Gastrocnemius medialis (tissue), 4 donors: Measurements from ENCODE around the gene PGF. TPM values are rescaled to one million over a fixed set of nuclear protein-coding genes. Genes with fewer than 3 reads are reported as not detected.
A peak's percentile ranks its signal among the peaks of the same experiment; 100 is the strongest.

Experiments
- ATAC-seq, 2 donors: fragments of 150-250 bp; one replicate each; pipeline ENCODE4 v1.9.1; 2016
- DNase-seq, 2 donors: peaks; one replicate each; pipeline ENCODE4 v3.0.0-alpha.2; 2019
- H3K27ac ChIP-seq, 4 donors: fragments of 200-600 bp; sonication (generic); 1 replicate in 1 of 4; 2 replicates in 3 of 4; pipeline ENCODE4 v1.5.1; 2016 to 2018; ENCODE audit warnings: mild to moderate bottlenecking in 2 of 4, moderate library complexity in 1 of 4
- H3K27me3 ChIP-seq, 3 donors: fragments of 200-600 bp; sonication (generic) in 2 of 3; 1 replicate in 1 of 3; 2 replicates in 2 of 3; pipeline versions ENCODE4 v1.5.1 to v1.6.0; 2016 to 2019; ENCODE audit warnings: mild to moderate bottlenecking in 1 of 3, moderate library complexity in 1 of 3
- H3K36me3 ChIP-seq, 2 donors: fragments of 200-600 bp; sonication (generic) in 1 of 2; one replicate each; pipeline ENCODE4 v1.5.1; 2017 to 2018
- H3K4me1 ChIP-seq, 2 donors: fragments of 200-600 bp; sonication (generic) in 1 of 2; one replicate each; pipeline ENCODE4 v1.5.1; 2016 to 2017; ENCODE audit warnings: mild to moderate bottlenecking in 2 of 2
- H3K4me3 ChIP-seq, 4 donors: fragments of 200-600 bp; sonication (generic) in 3 of 4; 1 replicate in 1 of 4; 2 replicates in 3 of 4; pipeline ENCODE4 v1.5.1; 2016 to 2019; ENCODE audit warnings: mild to moderate bottlenecking in 2 of 4
- H3K9me3 ChIP-seq, 3 donors: fragments of 200-600 bp; sonication (generic) in 2 of 3; 1 replicate in 1 of 3; 2 replicates in 2 of 3; pipeline ENCODE4 v1.5.1; 2016 to 2019
- CTCF ChIP-seq, 5 experiments: fragments of 450-650 bp in 3 of 5; fragments of 200-600 bp in 2 of 5; sonication (generic) in 2 of 5; IDR thresholded peaks in 4 of 5; conservative IDR thresholded peaks in 1 of 5; 1 replicate in 4 of 5; 2 replicates in 1 of 5; pipeline ENCODE4 v1.5.1; 2016 to 2019; ENCODE audit warnings: antibody characterized with exemption in 5 of 5, mild to moderate bottlenecking in 3 of 5, moderate library complexity in 3 of 5
- POLR2A ChIP-seq, 2 donors: fragments of 450-650 bp; IDR thresholded peaks; one replicate each; pipeline ENCODE4 v1.6.1; 2017; ENCODE audit warnings: antibody characterized with exemption in 2 of 2, mild to moderate bottlenecking in 2 of 2, moderate library complexity in 2 of 2
- in situ Hi-C, 4 donors: fragments of 200-750 bp; cut with MboI; loops; one replicate each; pipeline versions ENCODE4 v1.15.0 to v1.8.0; 2017; ENCODE audit warnings: low sequenced_read_pairs in 4 of 4
- intact Hi-C: fragments of 100-400 bp; cut with DNase I; formaldehyde crosslinking; loops from one replicate; pipeline ENCODE4 v1.15.1; 2023; ENCODE audit warnings: low total_unique reads
- total RNA-seq, 4 donors: library from RNA; depleted of rRNA; stranded (reverse); fragments of >200 nt; gene quantifications; one replicate each; pipeline versions ENCODE4 v1.1.0 to v1.2.3, GENCODE V29; 2016

The PGF gene
- total RNA-seq, 4 donors from 2014 or later: 2.2 to 7.8 (median 3.8) TPM

GRCh38 chr14:74973003-74973653 is 17.7 kb upstream of the PGF start:
- no peak for TF ChIP-seq POLR2A (IDR thresholded peaks at IDR 0.05)
- TF ChIP-seq CTCF (IDR thresholded peaks at IDR 0.05 in 4 of 5, conservative IDR thresholded peaks at IDR 0.05 in 1 of 5): no peak
- peak in 1 of 2 donors; percentile 60 for DNase-seq
- Histone ChIP-seq H3K4me1 (peaks cover 31 to 32% of the 10 kb centered on the region in 2 donors), H3K27me3 (no peaks in the 10 kb centered on the region), H3K36me3 (no peaks in the 10 kb centered on the region), H3K4me3 (no peak overlapping the region), H3K9me3 (no peaks in the 10 kb centered on the region), H3K27ac (peak overlapping the region; percentile 45 to 69 (median 63))
- ATAC-seq: peak in 1 of 2 donors; percentile 42
- intact Hi-C loops: no loop called here
- in situ Hi-C loops: no loop called here

GRCh38 chr14:74968811-74969210 is 13.4 kb upstream of the PGF start:
- no peak for DNase-seq
- H3K27ac ChIP-seq: no peak overlapping the region

GRCh38 chr14:74965486-74966153 is 10.2 kb upstream of the PGF start:
- intact Hi-C loops: no loop called here
- in situ Hi-C loops: no loop called here
- no peak for ATAC-seq
- TF ChIP-seq POLR2A (IDR thresholded peaks at IDR 0.05) (no peak), CTCF (IDR thresholded peaks at IDR 0.05 in 4 of 5, conservative IDR thresholded peaks at IDR 0.05 in 1 of 5) (no peak)
- Histone ChIP-seq H3K27me3 (no peaks in the 10 kb centered on the region), H3K4me1 (peaks cover 7 to 24% of the 10 kb centered on the region in 2 donors), H3K36me3 (no peaks in the 10 kb centered on the region), H3K27ac (peak overlapping the region in 3 of 4 donors; percentile 12 to 54 (median 45)), H3K4me3 (no peak overlapping the region), H3K9me3 (no peaks in the 10 kb centered on the region)
- no peak for DNase-seq

More at GRCh38 chr14:74968811-74969210, 13.4 kb upstream of the PGF start:
- no peak overlapping the region for H3K4me3 ChIP-seq
- no peaks in the 10 kb centered on the region for H3K27me3 ChIP-seq
- intact Hi-C loops: no loop called here
- no peaks in the 10 kb centered on the region for H3K36me3 ChIP-seq
- TF ChIP-seq POLR2A (IDR thresholded peaks at IDR 0.05): no peak
- TF ChIP-seq CTCF (IDR thresholded peaks at IDR 0.05 in 4 of 5, conservative IDR thresholded peaks at IDR 0.05 in 1 of 5): no peak
- ATAC-seq: no peak
- in situ Hi-C loops: no loop called here
- H3K9me3 ChIP-seq: no peaks in the 10 kb centered on the region
- H3K4me1 ChIP-seq: peaks cover 16 to 27% of the 10 kb centered on the region in 2 donors

- H3K36me3 ChIP-seq: no peaks in the 10 kb centered on the region
- in situ Hi-C loops: no loop called here
- ATAC-seq: no peak
Measured at GRCh38 chr14:74964787-74965485, 9.5 kb upstream of the PGF start.

More at GRCh38 chr14:74964787-74965485, 9.5 kb upstream of the PGF start:
- intact Hi-C loops: no loop called here
- Histone ChIP-seq H3K4me1 (peaks cover 7 to 24% of the 10 kb centered on the region in 2 donors), H3K9me3 (no peaks in the 10 kb centered on the region), H3K27me3 (no peaks in the 10 kb centered on the region), H3K4me3 (no peak overlapping the region), H3K27ac (peak overlapping the region; percentile 12 to 87 (median 62))
- DNase-seq: no peak
- no peak for TF ChIP-seq CTCF (IDR thresholded peaks at IDR 0.05 in 4 of 5, conservative IDR thresholded peaks at IDR 0.05 in 1 of 5)
- TF ChIP-seq POLR2A (IDR thresholded peaks at IDR 0.05): no peak
